ENCODE measurements around the gene CHST8. TPM values are rescaled to one million over a fixed set of nuclear protein-coding genes. Genes with fewer than 3 reads are reported as not detected.
"Not testable (repeated sequence)": the region's sequence is repeated elsewhere in the genome, so short reads cannot be mapped to it uniquely, and the experiment has no call there.

The CHST8 gene
- total and polyA plus RNA-seq, 5 donors: 0.15 to 0.63 (median 0.37) TPM; not detected in 1

GRCh38 chr19:33601583-33601982 is 20.2 kb upstream of the CHST8 start:
- no peak for ATAC-seq
- no peak for DNase-seq
- H3K9me3 ChIP-seq (ENCODE audit: control insufficient read depth, low read length): peaks cover 11% of the 10 kb centered on the region
- intact Hi-C loops (cut with DNase I): no loop called here
- no peak overlapping the region for H3K27ac ChIP-seq (ENCODE audit: low read length)
- peaks cover under 1% of the 10 kb centered on the region for H3K27me3 ChIP-seq (ENCODE audit: control insufficient read depth, insufficient read depth)
- 90% methylated on average over 2 of the region's 2 CpGs for WGBS
- no peaks in the 10 kb centered on the region for H3K4me1 ChIP-seq (ENCODE audit: control insufficient read depth, insufficient read depth, low read length)
- no peak overlapping the region for H3K4me3 ChIP-seq (ENCODE audit: low read length)

DNA sequence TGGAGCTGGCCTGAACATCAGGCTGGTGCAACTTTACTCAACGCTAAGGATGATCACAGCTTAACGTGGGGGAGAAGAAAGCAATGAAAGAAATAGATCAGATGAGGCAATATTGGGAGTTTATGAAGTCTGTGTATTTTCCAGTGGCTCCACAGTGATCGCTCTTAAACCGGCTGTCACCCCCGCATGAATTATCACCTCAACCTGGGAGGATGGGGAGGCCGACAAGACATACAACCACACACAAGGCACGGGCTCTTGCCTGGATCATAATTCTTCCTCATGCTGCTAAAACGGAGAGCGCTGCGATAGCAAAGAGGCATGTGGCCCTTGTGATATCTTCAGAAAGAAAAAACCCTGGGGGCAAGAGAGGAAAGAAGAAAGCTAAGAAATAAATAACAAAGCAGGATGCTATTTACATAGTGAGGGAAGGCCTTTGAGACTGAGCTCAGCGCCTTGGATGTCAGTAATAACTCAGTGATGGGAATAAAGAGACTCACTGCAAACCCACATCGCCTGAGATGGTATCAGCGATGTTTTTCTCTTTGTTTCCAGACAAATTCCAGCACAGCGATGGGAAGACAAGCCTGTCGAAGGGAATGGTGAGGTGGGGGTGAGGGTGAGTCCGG is 19.1 kb upstream of the CHST8 start:
- WGBS: 82% methylated on average over 16 of the region's 16 CpGs
- intact Hi-C loops (cut with DNase I): no loop called here
- H3K27me3 ChIP-seq (ENCODE audit: control insufficient read depth, insufficient read depth): peaks cover 2% of the 10 kb centered on the region
- DNase-seq (no peak), ATAC-seq (no peak)
- H3K4me1 ChIP-seq (ENCODE audit: control insufficient read depth, insufficient read depth, low read length): no peaks in the 10 kb centered on the region
- H3K27ac ChIP-seq (ENCODE audit: low read length): no peak overlapping the region
- H3K9me3 ChIP-seq (ENCODE audit: control insufficient read depth, low read length): peaks cover 11% of the 10 kb centered on the region
- no peak overlapping the region for H3K4me3 ChIP-seq (ENCODE audit: low read length)

DNA sequence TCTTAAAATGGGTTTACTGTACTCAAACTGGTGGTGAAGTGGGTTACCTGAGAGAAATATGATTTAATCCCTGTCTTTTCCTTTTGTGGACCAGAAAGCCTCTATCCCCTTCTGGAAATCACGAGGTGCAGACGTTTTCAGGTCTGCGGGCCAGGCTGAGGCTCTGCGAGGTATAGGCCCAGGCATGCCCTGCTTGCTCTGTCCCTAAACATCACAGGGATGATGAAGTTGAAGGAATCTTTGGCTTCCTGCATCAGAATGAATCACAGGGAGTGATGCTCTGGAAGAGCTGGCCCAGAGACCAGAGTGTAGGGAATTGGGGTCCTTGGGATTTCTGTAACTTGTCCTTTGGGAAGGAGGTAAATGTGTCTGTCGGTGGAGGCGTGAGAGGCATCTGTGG is 18.4 kb upstream of the CHST8 start:
- intact Hi-C loops (cut with DNase I): no loop called here
- no peaks in the 10 kb centered on the region for H3K4me1 ChIP-seq (ENCODE audit: control insufficient read depth, insufficient read depth, low read length)
- no peak overlapping the region for H3K4me3 ChIP-seq (ENCODE audit: low read length)
- 65% methylated on average over 6 of the region's 6 CpGs for WGBS
- H3K9me3 ChIP-seq (ENCODE audit: control insufficient read depth, low read length): peaks cover 11% of the 10 kb centered on the region
- no peak overlapping the region for H3K27ac ChIP-seq (ENCODE audit: low read length)
- no peak for DNase-seq
- ATAC-seq: no peak
- H3K27me3 ChIP-seq (ENCODE audit: control insufficient read depth, insufficient read depth): peaks cover 2% of the 10 kb centered on the region

- intact Hi-C loops (cut with DNase I): no loop called here
- peaks cover 2% of the 10 kb centered on the region for H3K27me3 ChIP-seq (ENCODE audit: control insufficient read depth, insufficient read depth)
- no peak overlapping the region for H3K27ac ChIP-seq (ENCODE audit: low read length)
- H3K4me1 ChIP-seq (ENCODE audit: control insufficient read depth, insufficient read depth, low read length): no peaks in the 10 kb centered on the region
- no peak overlapping the region for H3K4me3 ChIP-seq (ENCODE audit: low read length)
- ATAC-seq: no peak
- WGBS: 80% methylated on average over 5 of the region's 5 CpGs
- DNase-seq: no peak
- peaks cover 11% of the 10 kb centered on the region for H3K9me3 ChIP-seq (ENCODE audit: control insufficient read depth, low read length)
These were observed 17.1 kb upstream of the CHST8 start for GRCh38 chr19:33604651-33605050.

DNA sequence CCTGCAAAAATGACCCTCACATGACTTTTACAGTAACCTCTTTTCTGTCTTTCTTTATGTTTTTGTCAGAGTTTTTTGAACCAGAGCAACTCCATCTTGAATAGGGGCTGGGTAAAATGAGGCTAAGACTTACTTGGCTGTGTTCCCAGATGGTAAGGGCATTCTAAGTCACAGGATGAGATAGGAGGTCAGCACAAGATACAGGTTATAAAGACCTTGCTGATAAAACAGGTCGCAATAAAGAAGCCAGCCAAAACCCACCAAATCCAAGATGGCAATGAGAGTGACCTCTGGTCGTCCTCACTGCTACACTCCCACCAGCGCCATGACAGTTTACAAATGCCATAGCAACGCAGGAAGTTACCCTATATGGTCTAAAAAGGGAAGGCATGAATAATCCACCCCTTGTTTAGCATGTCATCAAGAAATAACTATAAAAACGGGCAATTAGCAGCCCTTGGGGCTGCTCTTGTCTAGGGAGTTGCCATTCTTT is 15.9 kb upstream of the CHST8 start:
- 59% methylated on average over 5 of the region's 5 CpGs for WGBS
- intact Hi-C loops (cut with DNase I); DNase-seq; ATAC-seq; H3K27me3 ChIP-seq (ENCODE audit: control insufficient read depth, insufficient read depth); H3K4me3 ChIP-seq (ENCODE audit: low read length); H3K4me1 ChIP-seq (ENCODE audit: control insufficient read depth, insufficient read depth, low read length); H3K9me3 ChIP-seq (ENCODE audit: control insufficient read depth, low read length); H3K27ac ChIP-seq (ENCODE audit: low read length): not testable (repeated sequence)

DNA sequence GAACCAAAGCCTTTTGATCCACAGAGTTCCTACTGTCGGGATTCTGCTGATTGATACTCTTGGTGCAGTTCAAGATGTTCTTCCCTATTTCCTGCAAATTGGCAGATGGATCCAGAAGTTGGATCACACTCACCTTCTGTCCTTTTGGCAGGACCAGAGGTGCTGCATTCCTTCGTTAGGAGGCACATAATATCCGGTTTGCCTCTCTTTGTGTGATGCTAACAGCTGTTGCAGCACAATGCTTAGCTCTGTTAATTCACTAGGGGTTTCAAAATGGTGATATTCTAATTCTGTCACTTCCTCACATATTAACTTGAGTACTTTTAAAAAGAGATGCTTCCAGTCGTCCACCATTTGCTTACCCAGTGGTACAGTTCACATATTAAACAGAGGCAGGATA is 15.2 kb upstream of the CHST8 start:
- intact Hi-C loops (cut with DNase I): no loop called here
- ATAC-seq: no peak
- Histone ChIP-seq H3K4me3 (ENCODE audit: low read length) (no peak overlapping the region), H3K27me3 (ENCODE audit: control insufficient read depth, insufficient read depth) (peaks cover 2% of the 10 kb centered on the region), H3K9me3 (ENCODE audit: control insufficient read depth, low read length) (peaks cover 7% of the 10 kb centered on the region), H3K4me1 (ENCODE audit: control insufficient read depth, insufficient read depth, low read length) (no peaks in the 10 kb centered on the region), H3K27ac (ENCODE audit: low read length) (no peak overlapping the region)
- WGBS: 44% methylated on average over 4 of the region's 4 CpGs
- no peak for DNase-seq

DNA sequence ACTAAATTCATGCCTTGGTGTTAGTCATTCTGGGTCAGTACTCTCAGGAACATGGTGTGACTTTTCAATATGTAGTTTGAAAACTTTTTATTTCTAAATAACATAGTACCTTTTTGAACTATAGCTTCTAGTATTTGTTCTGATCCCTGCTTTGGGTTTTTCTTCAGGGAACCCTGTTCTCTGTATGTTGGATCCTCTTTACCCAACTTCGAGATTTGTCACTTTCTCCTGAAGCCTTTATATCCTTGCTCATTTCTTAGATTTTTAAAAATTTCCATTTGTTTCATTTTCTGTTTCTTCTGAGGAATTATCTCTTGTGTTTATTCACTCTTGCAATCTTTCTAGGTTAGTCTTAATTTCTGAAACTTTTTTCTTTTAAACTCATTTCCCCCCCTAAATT is 12.4 kb upstream of the CHST8 start:
- Histone ChIP-seq H3K27me3 (ENCODE audit: control insufficient read depth, insufficient read depth) (peaks cover 2% of the 10 kb centered on the region), H3K27ac (ENCODE audit: low read length) (no peak overlapping the region), H3K4me3 (ENCODE audit: low read length) (no peak overlapping the region), H3K9me3 (ENCODE audit: control insufficient read depth, low read length) (no peaks in the 10 kb centered on the region), H3K4me1 (ENCODE audit: control insufficient read depth, insufficient read depth, low read length) (no peaks in the 10 kb centered on the region)
- ATAC-seq: no peak
- 74% methylated on average over 1 of the region's 1 CpG for WGBS
- DNase-seq: no peak
- intact Hi-C loops (cut with DNase I): no loop called here

DNA sequence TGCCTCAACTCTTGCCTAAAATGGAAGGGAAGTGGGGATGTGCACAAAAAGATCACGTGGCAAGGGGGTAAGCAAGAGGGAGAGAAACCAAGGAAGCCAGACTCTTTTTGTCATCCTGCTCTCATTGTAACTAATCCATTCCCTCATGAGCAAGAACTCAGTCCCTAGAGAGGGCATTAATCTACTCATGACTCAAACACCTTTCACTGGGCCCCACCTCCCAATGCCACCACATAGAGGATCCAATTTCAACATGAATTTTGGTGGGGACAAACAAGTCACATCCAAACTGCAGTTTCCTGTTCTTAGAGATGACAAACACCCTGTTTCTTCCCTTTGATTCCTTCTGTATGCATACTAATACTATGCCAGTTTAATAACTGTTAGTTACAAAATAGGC is 11.2 kb upstream of the CHST8 start:
- H3K4me1 ChIP-seq (ENCODE audit: control insufficient read depth, insufficient read depth, low read length): no peaks in the 10 kb centered on the region
- H3K27me3 ChIP-seq (ENCODE audit: control insufficient read depth, insufficient read depth): peaks cover 2% of the 10 kb centered on the region
- no peak for ATAC-seq
- H3K4me3 ChIP-seq (ENCODE audit: low read length): no peak overlapping the region
- H3K9me3 ChIP-seq (ENCODE audit: control insufficient read depth, low read length): no peaks in the 10 kb centered on the region
- no peak overlapping the region for H3K27ac ChIP-seq (ENCODE audit: low read length)
- WGBS: 68% methylated on average over 1 of the region's 1 CpG
- DNase-seq: no peak
- intact Hi-C loops (cut with DNase I): no loop called here

DNA sequence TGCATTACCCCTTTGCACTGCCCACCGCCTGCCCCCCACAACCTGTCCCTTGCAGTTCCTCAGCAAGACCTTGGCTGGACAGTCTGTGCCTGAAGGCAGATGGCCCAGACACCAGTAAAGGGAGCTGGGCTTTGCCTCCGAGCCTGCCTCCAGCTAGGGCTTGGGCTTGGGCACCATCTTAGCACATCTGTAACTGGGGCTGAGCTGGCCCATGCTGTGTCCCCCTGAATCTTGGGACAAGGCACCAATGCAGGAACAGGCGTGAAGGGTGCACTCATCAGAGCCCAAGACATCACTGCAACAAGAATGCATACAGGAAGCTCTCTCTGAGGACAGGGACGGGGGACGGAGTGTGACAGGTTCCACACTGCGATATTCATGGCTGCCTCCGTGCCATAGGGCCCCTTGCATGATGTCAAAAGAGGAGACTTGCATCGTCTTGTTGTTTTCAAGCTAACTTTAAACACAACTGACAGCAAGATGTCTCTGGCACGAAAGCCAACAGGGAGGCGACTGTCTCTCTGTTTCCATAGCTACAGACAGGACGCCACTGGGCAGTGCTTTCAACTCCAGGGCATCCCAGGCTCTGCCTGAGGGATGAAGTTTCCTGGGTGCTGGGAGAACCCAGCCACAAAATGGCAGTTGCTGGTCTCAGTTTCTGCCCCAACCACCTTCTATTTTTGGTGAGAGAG is 8.7 kb upstream of the CHST8 start:
- Histone ChIP-seq H3K9me3 (ENCODE audit: control insufficient read depth, low read length) (no peaks in the 10 kb centered on the region), H3K4me3 (ENCODE audit: low read length) (no peak overlapping the region), H3K4me1 (ENCODE audit: control insufficient read depth, insufficient read depth, low read length) (no peaks in the 10 kb centered on the region), H3K27ac (ENCODE audit: low read length) (no peak overlapping the region), H3K27me3 (ENCODE audit: control insufficient read depth, insufficient read depth) (no peaks in the 10 kb centered on the region)
- WGBS: 61% methylated on average over 11 of the region's 11 CpGs
- DNase-seq: no peak
- intact Hi-C loops (cut with DNase I): no loop called here
- no peak for ATAC-seq

GRCh38 chr19:33613620-33614000 is 8.1 kb upstream of the CHST8 start:
- no peaks in the 10 kb centered on the region for H3K4me1 ChIP-seq (ENCODE audit: control insufficient read depth, insufficient read depth, low read length)
- H3K27ac ChIP-seq (ENCODE audit: low read length): no peak overlapping the region
- no peak overlapping the region for H3K4me3 ChIP-seq (ENCODE audit: low read length)
- H3K9me3 ChIP-seq (ENCODE audit: control insufficient read depth, low read length): no peaks in the 10 kb centered on the region
- intact Hi-C loops (cut with DNase I): no loop called here
- 34% methylated on average over 3 of the region's 3 CpGs for WGBS
- H3K27me3 ChIP-seq (ENCODE audit: control insufficient read depth, insufficient read depth): no peaks in the 10 kb centered on the region
- ATAC-seq (no peak), DNase-seq (no peak)

- no peak for ATAC-seq
- Histone ChIP-seq H3K4me3 (ENCODE audit: low read length) (no peak overlapping the region), H3K27me3 (ENCODE audit: control insufficient read depth, insufficient read depth) (no peaks in the 10 kb centered on the region), H3K4me1 (ENCODE audit: control insufficient read depth, insufficient read depth, low read length) (no peaks in the 10 kb centered on the region), H3K9me3 (ENCODE audit: control insufficient read depth, low read length) (no peaks in the 10 kb centered on the region), H3K27ac (ENCODE audit: low read length) (no peak overlapping the region)
- no peak for DNase-seq
- intact Hi-C loops (cut with DNase I): no loop called here
- WGBS: 82% methylated on average over 4 of the region's 4 CpGs
These were observed 5.4 kb upstream of the CHST8 start for GRCh38 chr19:33616346-33616745.

Measured in right cardiac atrium (tissue), 5 donors.